ENCODE data around the gene NAV2. TPM values are rescaled to one million over a fixed set of nuclear protein-coding genes. Genes with fewer than 3 reads are reported as not detected.

Gene NAV2
- total RNA-seq, 4 donors from 2014 or later, result 19.2 to 34.7 (median 25.8) TPM

GRCh38 chr11:19953336-19953735 lies 240.7 kb downstream of the NAV2 start:
- no peak for DNase-seq (ENCODE audit: low spot score in 2 of 2)
- H3K27me3 ChIP-seq, result no peaks in the 10 kb centered on the region
- H3K27ac ChIP-seq, result no peak overlapping the region
- no peak overlapping the region for H3K4me3 ChIP-seq
- peaks cover 0 to 49% (median 5%) of the 10 kb centered on the region in 4 donors for H3K4me1 ChIP-seq
- no peaks in the 10 kb centered on the region for H3K9me3 ChIP-seq
- no peak for TF ChIP-seq POLR2A (IDR thresholded peaks at IDR 0.05)
- no peak for TF ChIP-seq CTCF (IDR thresholded peaks at IDR 0.05)
- TF ChIP-seq EP300 (IDR thresholded peaks at IDR 0.05), result no peak
- WGBS, 2 donors, result 67 to 72% methylated on average over 4 of the region's 4 CpGs
- peaks cover 0 to 17% (median 0%) of the 10 kb centered on the region in 3 donors for H3K36me3 ChIP-seq

GRCh38 chr11:19953909-19954308 lies 241.3 kb downstream of the NAV2 start:
- Histone ChIP-seq H3K4me1 (peaks cover 0 to 49% (median 5%) of the 10 kb centered on the region in 4 donors), H3K4me3 (no peak overlapping the region), H3K36me3 (peaks cover 0 to 11% (median 0%) of the 10 kb centered on the region in 3 donors), H3K27ac (no peak overlapping the region), H3K9me3 (no peaks in the 10 kb centered on the region), H3K27me3 (no peaks in the 10 kb centered on the region)
- WGBS, 2 donors, result 41 to 48% methylated on average over 2 of the region's 2 CpGs
- no peak for DNase-seq (ENCODE audit: low spot score in 2 of 2)
- TF ChIP-seq EP300 (IDR thresholded peaks at IDR 0.05), result no peak
- peak in 3 of 5 experiments; percentile 13 to 33 (median 22) for TF ChIP-seq CTCF (IDR thresholded peaks at IDR 0.05)

- Histone ChIP-seq H3K27ac (no peak overlapping the region), H3K4me1 (peaks cover 0 to 49% (median 5%) of the 10 kb centered on the region in 4 donors), H3K36me3 (peaks cover 0 to 2% (median 0%) of the 10 kb centered on the region in 3 donors), H3K4me3 (no peak overlapping the region), H3K9me3 (no peaks in the 10 kb centered on the region), H3K27me3 (no peaks in the 10 kb centered on the region)
- no peak for DNase-seq (ENCODE audit: low spot score in 2 of 2)
- TF ChIP-seq CTCF (IDR thresholded peaks at IDR 0.05), result no peak
These were observed 242.3 kb downstream of the NAV2 start for GRCh38 chr11:19954899-19955298.

- no peak overlapping the region for H3K27ac ChIP-seq
- no peak overlapping the region for H3K4me3 ChIP-seq
- no peak for TF ChIP-seq EP300 (IDR thresholded peaks at IDR 0.05)
- no peak for TF ChIP-seq CTCF (IDR thresholded peaks at IDR 0.05)
- TF ChIP-seq POLR2A (IDR thresholded peaks at IDR 0.05), result no peak
- peaks cover 0 to 49% (median 5%) of the 10 kb centered on the region in 4 donors for H3K4me1 ChIP-seq
- DNase-seq (ENCODE audit: low spot score in 2 of 2), result no peak
- WGBS, 2 donors, result 46 to 79% methylated on average over 7 of the region's 7 CpGs
- no peaks in the 10 kb centered on the region for H3K9me3 ChIP-seq
- H3K36me3 ChIP-seq, result no peaks in the 10 kb centered on the region
- H3K27me3 ChIP-seq, result no peaks in the 10 kb centered on the region
These were observed 243.0 kb downstream of the NAV2 start for GRCh38 chr11:19955660-19956059.

- H3K4me3 ChIP-seq, result no peak overlapping the region
- H3K36me3 ChIP-seq, result no peaks in the 10 kb centered on the region
- H3K27ac ChIP-seq, result no peak overlapping the region
- TF ChIP-seq EP300 (IDR thresholded peaks at IDR 0.05) (no peak), CTCF (IDR thresholded peaks at IDR 0.05) (no peak), POLR2A (IDR thresholded peaks at IDR 0.05) (no peak)
- no peaks in the 10 kb centered on the region for H3K27me3 ChIP-seq
- H3K4me1 ChIP-seq, result peaks cover 0 to 49% (median 5%) of the 10 kb centered on the region in 4 donors
- H3K9me3 ChIP-seq, result no peaks in the 10 kb centered on the region
- 48 to 73% methylated on average over 4 of the region's 4 CpGs for whole genome bisulfite sequencing, 2 donors
- DNase-seq (ENCODE audit: low spot score in 2 of 2), result no peak
These were observed 243.6 kb downstream of the NAV2 start for GRCh38 chr11:19956228-19956627.
